Regular cardiac myocyte (primary cell): ENCODE data around the gene CNIH3. TPM values are rescaled to one million over a fixed set of nuclear protein-coding genes. Genes with fewer than 3 reads are reported as not detected.

ENCODE experiments used
- total RNA-seq: library from RNA; depleted of rRNA; stranded (reverse); fragments of >200 nt; gene quantifications from 2 replicates; pipeline ENCODE4 v1.2.3, GENCODE V29; 2014

CNIH3 gene
- total RNA-seq, result 11.3 and 26.3 TPM in 2 replicates

GRCh38 chr1:224615861-224616755, at the start of gene CNIH3:
Gene CNIH3, plus strand, starts transcription at chr1:224616317. Its CDS starts 858 bp downstream, at chr1:224617175.

Other genes starting within 250 kb of the CNIH3 start
- 38.5 and 58.6 TPM in 2 replicates for gene WDR26, start 181.5 kb upstream of the CNIH3 start, total RNA-seq